Osteoblast (primary cell): ENCODE data around the gene THBS2. TPM values are rescaled to one million over a fixed set of nuclear protein-coding genes. Genes with fewer than 3 reads are reported as not detected.
"Not testable (repeated sequence)": the region's sequence is repeated elsewhere in the genome, so short reads cannot be mapped to it uniquely, and the experiment has no call there.

Source experiments
- DNase-seq: peaks from one replicate; pipeline ENCODE4 v3.0.0; 2011; ENCODE audit warnings: low spot score, mixed read lengths; ENCODE audit not compliant: insufficient read length; ENCODE audit errors: missing footprints
- H2AFZ ChIP-seq: 2 replicates; pipeline ENCODE4 v1.6.0; 2011; ENCODE audit warnings: mild to moderate bottlenecking, low read length
- H3K27ac ChIP-seq: 2 replicates; pipeline ENCODE4 v1.5.1; 2011; ENCODE audit warnings: mild to moderate bottlenecking, low read depth, low read length, moderate library complexity
- H3K27me3 ChIP-seq: 2 replicates; pipeline ENCODE4 v1.6.0; 2012; ENCODE audit warnings: mild to moderate bottlenecking, control low read depth, inconsistent platforms, low read length, moderate library complexity; ENCODE audit not compliant: insufficient read depth
- H3K36me3 ChIP-seq: 2 replicates; pipeline ENCODE4 v1.5.1; 2011; ENCODE audit warnings: mild to moderate bottlenecking, low read length, control low read depth, moderate library complexity; ENCODE audit not compliant: insufficient read depth
- H3K4me1 ChIP-seq: 2 replicates; pipeline ENCODE4 v1.5.1; 2011; ENCODE audit warnings: mild to moderate bottlenecking, low read length, control low read depth, moderate library complexity; ENCODE audit not compliant: insufficient read depth
- H3K4me2 ChIP-seq: 2 replicates; pipeline ENCODE4 v1.6.0; 2011; ENCODE audit warnings: mild to moderate bottlenecking, low read length; ENCODE audit not compliant: insufficient read depth
- H3K4me3 ChIP-seq: fragments of 200-600 bp; sonication (generic); 3 replicates; pipeline ENCODE4 v1.5.1; 2012; ENCODE audit warnings: mild to moderate bottlenecking, low read length, inconsistent platforms; ENCODE audit not compliant: insufficient read depth
- H3K79me2 ChIP-seq: 2 replicates; pipeline ENCODE4 v1.6.0; 2012; ENCODE audit warnings: mild to moderate bottlenecking, low read length, control low read depth, inconsistent platforms; ENCODE audit not compliant: insufficient read depth
- H3K9me3 ChIP-seq: 2 replicates; pipeline ENCODE4 v1.5.1; 2011; ENCODE audit warnings: low read depth, low read length, control low read depth
- H4K20me1 ChIP-seq: 2 replicates; pipeline ENCODE4 v1.6.0; 2012; ENCODE audit warnings: mild to moderate bottlenecking, low read length, control low read depth; ENCODE audit not compliant: insufficient read depth
- CTCF ChIP-seq: IDR thresholded peaks from 2 replicates; pipeline ENCODE4 v1.5.1; 2011; ENCODE audit warnings: mild to moderate bottlenecking, low read depth, low read length, moderate library complexity; ENCODE audit errors: extremely low read depth
- total RNA-seq: library from RNA; depleted of rRNA; stranded (reverse); fragments of >200 nt; gene quantifications from 2 replicates; pipeline ENCODE4 v1.2.3, GENCODE V29; 2012

Gene THBS2
- total RNA-seq, 1 donor, result 1,498 TPM

GRCh38 chr6:169265486-169266131 lies 12.0 kb upstream of the THBS2 start:
- Histone ChIP-seq H3K27ac (no peak overlapping the region), H3K4me1 (peaks cover 25% of the 10 kb centered on the region)

GRCh38 chr6:169263836-169264608 lies 10.4 kb upstream of the THBS2 start:
- Histone ChIP-seq H3K27ac (peak overlapping the region; percentile 8), H3K4me1 (peaks cover 11% of the 10 kb centered on the region), H3K27me3 (no peaks in the 10 kb centered on the region), H4K20me1 (no peaks in the 10 kb centered on the region), H3K4me3 (no peak overlapping the region), H2AFZ (peak overlapping the region; percentile 44), H3K36me3 (no peaks in the 10 kb centered on the region), H3K4me2 (no peak overlapping the region), H3K9me3 (peaks cover 4% of the 10 kb centered on the region), H3K79me2 (no peaks in the 10 kb centered on the region)
- peak; percentile 93 for DNase-seq
- TF ChIP-seq CTCF, result no peak

More at GRCh38 chr6:169265486-169266131, 12.0 kb upstream of the THBS2 start:
- no peak for TF ChIP-seq CTCF
- H3K4me2 ChIP-seq, result no peak overlapping the region
- no peaks in the 10 kb centered on the region for H3K79me2 ChIP-seq
- no peaks in the 10 kb centered on the region for H3K27me3 ChIP-seq
- no peak overlapping the region for H3K4me3 ChIP-seq
- H4K20me1 ChIP-seq, result no peaks in the 10 kb centered on the region
- no peak overlapping the region for H2AFZ ChIP-seq
- no peaks in the 10 kb centered on the region for H3K36me3 ChIP-seq
- H3K9me3 ChIP-seq, result peaks cover 4% of the 10 kb centered on the region
- no peak for DNase-seq

- H3K27me3 ChIP-seq, result no peaks in the 10 kb centered on the region
- no peak overlapping the region for H3K4me2 ChIP-seq
- H3K79me2 ChIP-seq, result no peaks in the 10 kb centered on the region
- TF ChIP-seq CTCF, result no peak
- H3K27ac ChIP-seq, result no peak overlapping the region
- no peak overlapping the region for H3K4me3 ChIP-seq
- H3K9me3 ChIP-seq, result peaks cover 4% of the 10 kb centered on the region
- H3K36me3 ChIP-seq, result no peaks in the 10 kb centered on the region
- DNase-seq, result peak; percentile 82
- H3K4me1 ChIP-seq, result peaks cover 8% of the 10 kb centered on the region
- H4K20me1 ChIP-seq, result no peaks in the 10 kb centered on the region
- H2AFZ ChIP-seq, result peak overlapping the region; percentile 44
These were observed 9.7 kb upstream of the THBS2 start for GRCh38 chr6:169263374-169263773.

- not testable (repeated sequence) for DNase-seq, H3K27me3 ChIP-seq, H3K27ac ChIP-seq, H3K4me1 ChIP-seq, H3K4me2 ChIP-seq, H2AFZ ChIP-seq, H4K20me1 ChIP-seq, H3K9me3 ChIP-seq, H3K79me2 ChIP-seq, H3K4me3 ChIP-seq, H3K36me3 ChIP-seq
These were observed 9.0 kb upstream of the THBS2 start for GRCh38 chr6:169262602-169263001.
